Hematopoietic multipotent progenitor cell treated with erythropoietin and hydrocortisone succinate and interleukin-3 and kit ligand, for 17 days (in vitro differentiated cells): ENCODE measurements around the gene ACBD5.

ENCODE experiments used
- DNase-seq: peaks from one replicate; pipeline ENCODE4 v3.0.0-alpha.2; 2015; ENCODE audit warnings: low spot score

ACBD5 gene

GRCh38 chr10:27152687-27153086 lies 87.9 kb downstream of the ACBD5 start:
- DNase-seq: no peak

- no peak for DNase-seq
Measured at GRCh38 chr10:27150261-27150660, 90.3 kb downstream of the ACBD5 start.

- no peak for DNase-seq
Measured at GRCh38 chr10:27147701-27148100, 92.9 kb downstream of the ACBD5 start.

GRCh38 chr10:27145937-27146336 lies 94.7 kb downstream of the ACBD5 start:
- no peak for DNase-seq
